ENCODE measurements around the gene KIAA1671. TPM values are rescaled to one million over a fixed set of nuclear protein-coding genes. Genes with fewer than 3 reads are reported as not detected.

The KIAA1671 gene
- polyA plus RNA-seq, 10 donors, result 18.9 to 40.3 (median 31.2) TPM

- peak in 1 of 3 donors; percentile 46 for DNase-seq
Observed at GRCh38 chr22:25111579-25112517, 159.3 kb downstream of the KIAA1671 start.

DNA sequence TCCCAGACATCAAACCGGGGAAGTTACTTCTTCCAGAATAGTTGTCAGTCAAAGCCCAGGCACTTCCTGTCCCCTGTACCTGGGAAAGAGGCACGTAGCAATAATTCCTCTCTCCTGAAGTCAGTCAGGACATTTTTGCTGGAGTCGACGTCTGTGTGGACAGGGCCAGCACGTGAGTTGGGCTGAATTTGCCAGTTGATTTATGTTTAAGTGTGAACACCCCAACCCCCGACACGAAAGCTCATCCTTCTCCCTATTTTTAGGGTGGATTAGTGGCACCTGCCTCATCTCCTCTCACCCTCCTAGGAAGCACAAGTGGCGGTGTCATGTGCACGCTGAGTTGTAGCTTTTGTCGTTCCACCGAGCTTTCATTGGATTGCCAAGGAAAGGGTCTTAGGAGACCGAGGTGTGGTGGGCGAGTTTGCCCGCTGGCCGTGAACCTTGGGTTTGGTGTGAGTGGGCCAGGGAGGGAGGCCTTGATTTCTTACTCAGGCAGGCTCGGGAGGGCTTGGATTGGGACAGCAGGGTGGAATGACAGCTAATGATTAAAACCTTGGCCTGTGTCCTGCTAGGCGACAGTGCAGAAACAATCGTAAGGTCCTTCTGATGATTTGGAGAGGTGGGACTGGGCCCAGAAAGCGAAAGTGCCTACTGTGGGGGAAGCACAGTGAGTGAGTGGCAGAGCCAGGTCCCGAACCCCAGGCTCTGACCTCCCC, 160.2 kb downstream of the KIAA1671 start:
- DNase-seq, result peak; percentile 30 to 61 (median 38)

- DNase-seq, result peak in 1 of 3 donors; percentile 26
Observed at GRCh38 chr22:25113316-25113721, 160.8 kb downstream of the KIAA1671 start.

DNA sequence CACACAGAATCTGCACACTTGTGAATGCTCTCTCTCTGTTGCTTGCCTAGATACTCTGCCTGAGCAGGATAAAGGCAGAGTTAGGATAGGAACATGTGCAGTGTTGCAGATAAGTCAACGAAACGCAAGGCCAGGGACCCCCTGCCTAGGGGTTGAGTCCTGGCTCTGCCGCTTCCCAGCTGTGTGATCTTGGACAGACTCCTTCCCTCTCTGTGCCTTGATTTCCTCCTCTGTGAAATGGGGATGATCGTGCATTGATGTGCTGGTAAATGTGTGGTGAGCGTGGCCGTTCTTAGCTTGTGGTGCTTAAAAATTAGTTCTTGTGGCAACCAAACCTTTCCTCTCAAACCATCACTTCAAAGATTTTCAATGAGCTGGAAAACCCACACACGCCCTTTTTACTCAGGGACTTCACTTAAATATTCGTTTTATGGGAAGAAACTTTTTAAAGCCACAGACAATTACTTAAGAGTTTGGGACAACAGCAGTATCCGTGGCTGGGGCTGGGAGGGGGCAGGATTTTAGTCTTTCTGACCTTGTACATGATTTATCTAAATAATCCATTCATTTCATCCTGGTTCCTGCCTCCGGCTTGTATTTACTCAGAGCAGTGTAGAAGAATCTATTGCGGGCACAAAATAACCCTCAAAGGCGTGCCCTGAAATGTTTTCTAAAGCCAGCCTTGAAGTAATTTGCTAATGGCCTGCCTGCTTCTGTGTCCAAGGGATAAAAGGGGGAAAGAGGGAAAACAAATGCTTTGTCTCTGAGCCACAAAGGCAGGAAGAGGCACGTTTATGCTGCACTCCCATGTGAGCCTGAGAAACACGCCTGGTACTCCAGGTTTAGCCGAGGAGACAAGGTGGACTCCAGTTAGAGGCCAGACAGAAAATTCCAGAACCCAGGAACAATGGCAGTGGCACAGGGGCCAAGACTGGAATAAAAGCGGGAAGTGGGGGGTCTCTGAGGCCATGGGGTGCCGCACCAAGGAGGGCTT, 162.2 kb downstream of the KIAA1671 start:
- DNase-seq, result no peak

- DNase-seq, result no peak
Observed at GRCh38 chr22:25119609-25120008, 167.1 kb downstream of the KIAA1671 start.

DNA sequence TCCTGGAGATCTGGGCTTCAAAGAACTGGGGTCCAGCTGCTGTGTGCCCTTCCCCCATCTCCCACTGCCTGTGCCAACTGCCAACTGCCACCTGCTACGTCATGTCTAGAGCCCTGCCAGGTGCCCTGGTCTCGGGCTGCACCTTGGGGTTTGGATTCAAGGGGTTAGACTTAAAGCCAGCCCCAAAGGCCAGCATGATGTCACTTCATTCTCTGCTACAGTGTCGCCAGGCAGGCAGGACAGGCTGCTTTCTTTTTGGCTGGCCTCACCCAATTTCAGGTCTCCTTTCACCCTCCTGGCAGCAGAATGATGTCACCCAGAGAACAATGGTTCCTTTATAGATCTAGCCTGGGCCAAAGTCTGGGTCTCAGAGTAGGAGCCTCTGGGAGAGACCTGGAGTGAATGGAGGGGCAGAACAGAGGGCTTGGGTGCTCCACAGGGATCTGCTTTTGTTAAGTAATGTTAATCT, 167.6 kb downstream of the KIAA1671 start:
- peak in 1 of 3 donors; percentile 37 for DNase-seq

DNA sequence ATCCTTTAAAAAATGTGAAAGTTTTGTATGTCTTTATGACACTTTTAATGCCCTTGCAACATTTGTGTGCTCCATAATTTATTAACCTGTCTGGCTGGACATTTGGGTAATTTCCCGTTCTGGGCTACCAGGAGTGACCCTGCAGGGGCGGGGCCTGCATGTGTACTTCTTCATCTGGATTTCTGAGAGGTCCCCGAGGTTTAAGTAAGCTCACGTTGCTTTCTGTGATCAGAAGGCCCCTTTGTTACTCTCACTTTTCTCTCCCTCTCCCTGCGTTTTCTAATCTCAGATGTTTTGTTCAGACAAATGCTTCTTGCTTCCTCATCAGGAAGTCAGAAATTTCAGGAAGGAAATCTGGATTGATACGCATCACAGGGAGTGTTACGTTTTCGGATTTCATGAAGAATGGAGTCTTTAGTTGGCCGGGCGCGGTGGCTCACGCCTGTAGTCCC, 168.3 kb downstream of the KIAA1671 start:
- no peak for DNase-seq

DNA sequence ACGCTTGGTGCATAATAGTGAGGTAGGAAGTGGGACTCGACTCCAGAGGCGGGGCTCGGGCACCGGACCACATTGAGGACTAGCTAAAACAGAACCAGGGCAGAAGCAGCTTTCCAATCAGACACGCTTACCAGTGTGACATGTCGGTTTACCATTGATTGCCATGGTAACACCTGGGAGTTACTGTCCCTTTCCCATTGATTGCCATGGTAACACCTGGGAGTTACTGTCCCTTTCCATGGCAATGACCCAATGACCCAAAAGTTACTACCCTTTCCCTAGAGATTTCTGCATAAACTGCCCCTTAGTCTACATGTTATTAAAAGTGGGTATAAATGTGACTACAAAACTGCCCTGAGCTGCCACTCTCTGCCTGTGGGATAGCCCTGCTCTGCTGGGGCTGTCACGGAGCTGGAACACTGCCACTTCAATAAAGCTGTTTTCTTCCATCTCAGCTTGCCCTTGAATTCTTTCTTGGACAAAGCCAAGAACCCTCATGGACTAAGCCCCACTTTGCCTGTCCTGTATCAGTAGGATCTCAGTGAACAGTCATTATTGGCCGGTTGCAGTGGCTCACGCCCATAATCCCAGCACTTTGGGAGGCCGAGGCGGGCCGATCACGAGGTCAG, 169.7 kb downstream of the KIAA1671 start:
- DNase-seq, result no peak

DNA sequence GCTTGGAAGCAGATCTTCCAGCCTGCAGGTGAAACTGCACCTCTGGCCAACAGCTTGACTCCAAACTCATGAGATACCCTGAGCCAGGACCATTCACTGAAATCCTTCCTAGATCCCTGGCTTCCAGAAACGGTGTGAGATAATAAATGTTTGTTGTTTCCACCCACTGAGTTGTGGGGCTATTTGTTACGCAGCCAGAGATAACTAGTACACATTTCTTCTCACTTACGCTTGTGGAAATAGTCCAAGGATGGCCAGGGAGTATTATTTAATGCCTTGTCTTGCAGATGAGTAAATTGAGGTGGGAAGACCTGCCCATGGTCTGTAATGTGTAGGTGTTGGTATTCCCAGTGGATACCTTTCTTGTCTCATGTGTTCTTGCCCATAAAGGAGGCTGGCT, 171.2 kb downstream of the KIAA1671 start:
- DNase-seq, result no peak

DNA sequence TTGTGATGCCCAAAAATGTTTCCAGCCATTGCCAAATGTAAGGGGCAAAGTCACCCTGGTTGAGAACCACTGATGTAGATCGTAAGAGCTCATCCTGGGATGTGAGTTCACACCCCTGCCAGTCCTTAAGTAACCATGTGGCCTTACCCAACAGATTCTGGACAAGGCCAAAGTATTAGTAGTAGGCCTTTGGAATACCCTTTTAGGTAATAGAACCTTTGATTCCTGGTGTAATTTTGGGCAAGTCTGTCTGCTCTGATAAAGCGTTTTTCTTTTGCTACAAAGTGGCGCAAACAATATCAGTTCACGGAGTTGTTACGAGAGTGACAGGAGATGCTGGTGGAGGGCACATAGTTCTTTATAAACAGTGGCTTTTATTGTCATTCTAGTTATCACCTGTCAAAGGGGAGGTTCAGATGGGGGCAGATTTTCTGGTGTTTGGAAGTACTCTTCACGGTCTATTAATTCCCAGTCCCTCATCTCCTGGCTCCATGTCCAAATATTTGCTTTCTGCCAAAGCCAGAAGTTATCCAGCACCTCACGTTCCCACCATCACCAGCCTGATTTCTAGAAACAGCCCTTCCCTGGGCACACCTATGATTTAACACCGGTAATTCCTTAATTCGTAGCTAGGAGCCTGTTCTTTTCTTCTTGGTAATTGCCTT, 173.3 kb downstream of the KIAA1671 start:
- DNase-seq, result no peak

DNA sequence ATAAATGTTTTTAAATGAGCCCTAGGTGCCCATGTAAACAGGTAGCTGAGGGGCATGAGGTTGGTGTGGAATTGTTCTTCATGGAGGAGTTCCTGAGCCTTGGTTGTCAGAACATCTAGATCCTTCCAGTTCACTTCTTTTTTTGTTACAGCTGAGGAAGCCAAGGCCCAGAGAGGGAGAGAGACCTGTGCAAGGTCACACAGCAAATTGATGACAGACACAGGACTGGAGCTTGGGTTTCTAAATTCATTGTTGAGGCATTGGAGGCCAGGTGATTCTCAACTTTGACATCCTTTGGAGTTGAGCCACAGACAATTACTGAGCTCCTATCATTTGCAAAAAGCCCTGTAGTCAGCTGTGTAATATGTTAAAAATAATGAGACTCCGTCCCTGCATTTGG, 174.0 kb downstream of the KIAA1671 start:
- no peak for DNase-seq

- DNase-seq, result no peak
Observed at GRCh38 chr22:25127318-25127717, 174.8 kb downstream of the KIAA1671 start.

DNA sequence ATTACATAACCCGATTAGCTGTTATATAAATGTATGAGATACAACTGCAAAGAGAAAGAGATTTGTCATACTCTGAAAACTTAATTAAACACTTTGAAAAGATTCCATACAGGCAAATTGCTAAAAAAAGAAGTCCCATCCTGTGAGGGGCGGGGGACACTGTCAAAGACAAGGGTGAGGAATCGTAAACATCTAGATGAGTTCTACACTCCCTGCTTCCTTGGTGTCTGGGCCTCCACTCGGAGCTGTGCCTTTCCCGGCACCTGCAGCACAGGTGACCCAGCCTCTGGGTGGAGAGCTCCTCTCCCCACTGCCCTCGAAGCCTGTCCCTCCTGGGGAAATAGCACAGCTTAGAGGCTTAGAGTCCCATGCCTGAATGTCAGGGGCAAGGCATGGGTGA, 177.9 kb downstream of the KIAA1671 start:
- DNase-seq, result no peak

DNA sequence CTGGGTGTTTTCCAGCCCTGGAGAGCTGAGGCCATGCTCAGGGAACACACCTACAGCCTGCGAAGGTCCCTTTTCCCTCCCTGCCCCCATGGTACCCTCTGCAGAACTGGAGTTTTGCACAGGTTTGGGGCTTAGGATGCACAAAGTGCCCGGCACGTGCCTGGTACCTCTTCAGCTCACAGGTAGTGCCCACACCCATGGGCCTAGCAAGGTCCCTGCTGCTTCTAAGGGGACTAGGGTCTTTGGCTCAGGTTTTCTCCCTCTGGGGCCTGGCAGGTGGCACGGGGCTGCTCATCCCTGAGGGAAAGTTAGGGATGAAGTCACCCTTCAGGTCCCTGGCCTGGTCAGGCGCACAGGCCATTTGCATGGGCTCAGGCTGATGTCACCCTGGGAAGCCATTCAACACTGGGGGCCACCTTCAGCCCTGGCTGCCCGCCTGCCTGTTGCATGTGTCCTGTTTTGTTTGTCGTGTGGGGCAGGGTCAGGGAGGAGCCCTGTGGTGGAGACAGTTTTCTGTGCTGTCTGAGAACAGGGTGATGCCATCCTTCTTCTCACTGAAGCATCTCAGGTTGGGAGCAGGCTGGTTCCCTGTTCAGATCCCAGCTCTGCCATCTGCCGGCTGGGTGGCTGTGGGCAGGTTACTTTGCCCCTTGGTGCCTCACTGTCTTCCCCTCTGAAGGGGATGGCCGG, 178.8 kb downstream of the KIAA1671 start:
- no peak for DNase-seq

DNA sequence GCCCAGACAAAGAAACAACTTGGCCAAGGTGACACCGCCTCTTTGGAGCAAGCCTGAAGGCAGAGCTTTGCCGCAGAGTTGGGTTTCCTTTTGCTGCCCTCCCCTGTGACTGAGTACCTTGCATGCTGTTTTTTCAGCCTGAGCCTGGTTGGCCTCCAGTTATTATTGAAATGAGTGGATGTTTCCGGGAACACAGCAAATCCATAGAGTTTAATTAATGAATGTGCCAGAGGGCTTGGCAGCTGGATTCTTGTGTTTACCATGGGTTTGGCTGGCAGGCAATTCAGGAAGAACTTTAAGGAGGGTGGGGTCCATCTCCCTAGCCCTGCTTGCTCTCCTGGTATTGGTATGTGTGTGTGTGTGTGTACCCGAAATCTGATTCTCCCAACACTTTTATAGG, 181.5 kb downstream of the KIAA1671 start:
- peak in 1 of 3 donors; percentile 40 for DNase-seq

GRCh38 chr22:25134451-25134850, 181.9 kb downstream of the KIAA1671 start:
- no peak for DNase-seq

DNA sequence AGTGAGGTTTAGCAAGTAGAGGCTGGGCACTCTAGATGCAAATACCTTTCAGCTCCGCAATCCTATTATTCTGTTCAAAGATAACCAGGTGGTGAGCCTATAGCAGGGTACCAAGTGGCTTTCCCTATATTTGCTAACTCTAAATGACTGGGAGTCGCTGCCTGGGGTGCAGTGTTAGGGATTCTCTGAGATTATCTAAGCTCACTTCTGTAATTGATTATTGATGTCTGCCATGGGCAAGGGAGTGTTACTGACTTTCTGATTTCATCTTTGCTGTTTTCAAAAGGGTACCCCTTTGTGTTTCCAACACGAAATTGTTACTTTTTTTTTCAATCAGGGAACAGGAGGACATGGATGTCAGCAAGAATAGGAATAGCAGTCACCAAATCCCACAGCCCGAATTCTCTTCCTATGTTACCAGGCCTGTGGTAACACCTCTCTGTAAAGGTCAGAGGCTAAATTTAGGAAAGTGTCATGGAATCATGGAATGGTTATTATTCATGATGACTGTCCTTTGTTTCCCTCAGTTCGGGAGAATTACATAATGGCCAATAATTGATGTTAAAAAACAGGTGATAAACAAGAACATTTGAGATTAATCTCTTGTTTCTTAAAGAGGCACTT, 184.5 kb downstream of the KIAA1671 start:
- no peak for DNase-seq

GRCh38 chr22:25137577-25138525, 185.3 kb downstream of the KIAA1671 start:
- DNase-seq, result no peak
